CD14-positive monocyte (primary cell): ENCODE measurements around the gene HSH2D. TPM values are rescaled to one million over a fixed set of nuclear protein-coding genes. Genes with fewer than 3 reads are reported as not detected.

Experiments used
- DNase-seq, 3 donors: peaks; one replicate each; pipeline ENCODE4 v3.0.0-alpha.2; 2011 to 2022
- H2AFZ ChIP-seq: 2 replicates; pipeline ENCODE4 v1.6.0; 2012; ENCODE audit warnings: mild to moderate bottlenecking, low read depth, low read length, inconsistent platforms; ENCODE audit not compliant: insufficient read depth, poor library complexity, severe bottlenecking
- H3K27ac ChIP-seq, 2 donors: 1 replicate in 1 of 2; 2 replicates in 1 of 2; pipeline ENCODE4 v1.5.1; 2012 to 2013; ENCODE audit warnings: low read length in 2 of 2, control low read depth in 1 of 2, inconsistent platforms in 1 of 2, low read depth in 1 of 2, mild to moderate bottlenecking in 1 of 2
- H3K27me3 ChIP-seq, 2 donors: one replicate each; pipeline versions ENCODE4 v1.6.0 to v1.6.1; 2011 to 2013; ENCODE audit warnings: low read length in 2 of 2; ENCODE audit not compliant: control insufficient read depth in 2 of 2, insufficient read depth in 2 of 2
- H3K36me3 ChIP-seq, 2 donors: replicated peaks in 1 of 2; 1 replicate in 1 of 2; 2 replicates in 1 of 2; pipeline versions ENCODE4 v1.5.1 to v1.6.1; 2012 to 2013; ENCODE audit warnings: low read length in 2 of 2, control low read depth in 1 of 2, inconsistent platforms in 1 of 2, mild to moderate bottlenecking in 1 of 2; ENCODE audit not compliant: insufficient read depth in 2 of 2, control insufficient read depth in 1 of 2
- H3K4me1 ChIP-seq, 2 donors: 1 replicate in 1 of 2; 2 replicates in 1 of 2; pipeline versions ENCODE4 v1.5.1 to v1.6.1; 2012 to 2013; ENCODE audit warnings: low read length in 2 of 2, control low read depth in 1 of 2, inconsistent platforms in 1 of 2, mild to moderate bottlenecking in 1 of 2, moderate library complexity in 1 of 2; ENCODE audit not compliant: insufficient read depth in 2 of 2, control insufficient read depth in 1 of 2
- H3K4me2 ChIP-seq: replicated peaks from 2 replicates; pipeline ENCODE3; 2012; ENCODE audit warnings: low read length, moderate library complexity, mild to moderate bottlenecking; ENCODE audit not compliant: poor library complexity, severe bottlenecking; ENCODE audit errors: extremely low read depth
- H3K4me3 ChIP-seq, 3 experiments: fragments of 200-600 bp in 1 of 3; sonication (generic) in 1 of 3; replicated peaks in 1 of 3; 1 replicate in 2 of 3; 2 replicates in 1 of 3; pipeline ENCODE4 v1.5.1; 2011 to 2013; ENCODE audit warnings: low read length in 3 of 3, mild to moderate bottlenecking in 3 of 3, control low read depth in 2 of 3, low read depth in 2 of 3, inconsistent platforms in 1 of 3, moderate library complexity in 1 of 3
- H3K79me2 ChIP-seq: 2 replicates; pipeline ENCODE4 v1.6.0; 2012; ENCODE audit warnings: mild to moderate bottlenecking, control low read depth, inconsistent platforms, low read length, moderate library complexity; ENCODE audit not compliant: insufficient read depth
- H3K9ac ChIP-seq: 2 replicates; pipeline ENCODE4 v1.6.0; 2017; ENCODE audit warnings: low read length, mild to moderate bottlenecking; ENCODE audit not compliant: insufficient read depth, poor library complexity, severe bottlenecking
- H3K9me3 ChIP-seq, 2 donors: replicated peaks in 1 of 2; 1 replicate in 1 of 2; 2 replicates in 1 of 2; pipeline versions ENCODE4 v1.5.1 to v1.6.1; 2012 to 2013; ENCODE audit warnings: low read length in 2 of 2, control low read depth in 1 of 2; ENCODE audit not compliant: control insufficient read depth in 1 of 2, insufficient read depth in 1 of 2
- H4K20me1 ChIP-seq: 2 replicates; pipeline ENCODE4 v1.6.0; 2012; ENCODE audit warnings: mild to moderate bottlenecking, low read length, control low read depth, moderate library complexity; ENCODE audit not compliant: insufficient read depth
- H3K27ac Mint-ChIP-seq, 7 donors: one replicate each; pipeline ENCODE4 v1.8.0; 2020; ENCODE audit warnings: mild to moderate bottlenecking in 7 of 7, mixed read lengths in 7 of 7, moderate library complexity in 6 of 7, inconsistent platforms in 2 of 7
- H3K27me3 Mint-ChIP-seq, 3 donors: one replicate each; pipeline ENCODE4 v1.8.0; 2021 to 2022; ENCODE audit warnings: low read depth in 3 of 3, mild to moderate bottlenecking in 3 of 3, mixed read lengths in 3 of 3, moderate library complexity in 3 of 3, inconsistent platforms in 1 of 3
- H3K36me3 Mint-ChIP-seq, 2 donors: one replicate each; pipeline ENCODE4 v1.8.0; 2020; ENCODE audit warnings: mixed read lengths in 2 of 2, inconsistent platforms in 1 of 2, mild to moderate bottlenecking in 1 of 2
- H3K4me1 Mint-ChIP-seq: one replicate; pipeline ENCODE4 v1.8.0; 2020; ENCODE audit warnings: mild to moderate bottlenecking, mixed read lengths
- H3K4me3 Mint-ChIP-seq, 2 donors: one replicate each; pipeline ENCODE4 v1.8.0; 2020; ENCODE audit warnings: mild to moderate bottlenecking in 2 of 2, mixed read lengths in 2 of 2, moderate library complexity in 1 of 2
- H3K9me3 Mint-ChIP-seq, 7 donors: one replicate each; pipeline ENCODE4 v1.8.0; 2020 to 2022; ENCODE audit warnings: mixed read lengths in 7 of 7, mild to moderate bottlenecking in 6 of 7, moderate library complexity in 6 of 7, inconsistent platforms in 2 of 7
- CTCF ChIP-seq: fragments of 200-600 bp; IDR thresholded peaks from one replicate; pipeline ENCODE4 v1.8.0; 2022; ENCODE audit warnings: antibody characterized with exemption, mild to moderate bottlenecking
- WGBS: methylation state at CpG from one replicate; pipeline ENCODE4 v1.1.5; 2013; ENCODE audit warnings: missing lambda C conversion rate; ENCODE audit not compliant: insufficient coverage; 5-methylcytosine and 5-hydroxymethylcytosine counted together
- intact Hi-C, 2 donors: fragments of 100-400 bp; cut with micrococcal nuclease; formaldehyde crosslinking; loops; one replicate each; pipeline versions ENCODE4 v1.15.0 to v1.15.1; 2023
- polyA plus RNA-seq, 3 donors: library from polyadenylated mRNA; depleted of rRNA in 1 of 3; unstranded in 2 of 3; stranded (reverse) in 1 of 3; fragments of 300-500 nt in 2 of 3; fragments of >200 nt in 1 of 3; fragmentation: Illumina TruSeq in 2 of 3; gene quantifications; 1 replicate in 2 of 3; 2 replicates in 1 of 3; pipeline ENCODE4 v1.2.3, GENCODE V29; 2012 to 2021

Gene HSH2D
- polyA plus RNA-seq, 3 donors: 13.8 to 106 (median 16.7) TPM

- Histone ChIP-seq H3K9me3 (no peaks in the 10 kb centered on the region), H3K4me1 (peaks cover 9 to 11% of the 10 kb centered on the region in 2 donors), H3K9ac (no peak overlapping the region), H2AFZ (no peak overlapping the region), H3K36me3 (peaks cover 51 to 69% of the 10 kb centered on the region in 2 donors), H3K4me2 (no peak overlapping the region), H3K27me3 (no peaks in the 10 kb centered on the region), H3K4me3 (no peak overlapping the region), H3K79me2 (peaks cover 45% of the 10 kb centered on the region), H4K20me1 (peaks cover 55% of the 10 kb centered on the region), H3K27ac (no peak overlapping the region)
- WGBS: no CpG with 5 or more reads among the region's 10 CpGs
- peaks cover 55 to 82% of the 10 kb centered on the region in 2 donors for H3K36me3 Mint-ChIP-seq
- H3K4me3 Mint-ChIP-seq: no peak overlapping the region
- H3K4me1 Mint-ChIP-seq: peaks cover 15% of the 10 kb centered on the region
- no peak for DNase-seq
- H3K9me3 Mint-ChIP-seq: no peaks in the 10 kb centered on the region
- no peak for TF ChIP-seq CTCF
- intact Hi-C loops: no loop called here
- no peaks in the 10 kb centered on the region for H3K27me3 Mint-ChIP-seq
- peak overlapping the region in 2 of 7 donors; percentile 6 to 15 for H3K27ac Mint-ChIP-seq
Observed at GRCh38 chr19:16190736-16191135, 47.3 kb downstream of the HSH2D start.

GRCh38 chr19:16191216-16191908, 47.9 kb downstream of the HSH2D start:
- Histone ChIP-seq H3K4me1 (peaks cover 3 to 4% of the 10 kb centered on the region in 2 donors), H3K4me2 (no peak overlapping the region), H3K9ac (no peak overlapping the region), H3K36me3 (peaks cover 51 to 69% of the 10 kb centered on the region in 2 donors), H3K27ac (no peak overlapping the region), H3K4me3 (no peak overlapping the region), H3K27me3 (no peaks in the 10 kb centered on the region), H2AFZ (no peak overlapping the region), H3K9me3 (no peaks in the 10 kb centered on the region), H4K20me1 (peaks cover 48% of the 10 kb centered on the region), H3K79me2 (peaks cover 38% of the 10 kb centered on the region)
- DNase-seq: no peak
- H3K27me3 Mint-ChIP-seq: no peaks in the 10 kb centered on the region
- TF ChIP-seq CTCF: no peak
- peaks cover 10% of the 10 kb centered on the region for H3K4me1 Mint-ChIP-seq
- H3K27ac Mint-ChIP-seq: peak overlapping the region in 4 of 7 donors; percentile 16 to 51 (median 36)
- 91% methylated on average over 15 of the region's 16 CpGs for WGBS
- intact Hi-C loops: no loop called here
- H3K36me3 Mint-ChIP-seq: peaks cover 55 to 80% of the 10 kb centered on the region in 2 donors
- no peak overlapping the region for H3K4me3 Mint-ChIP-seq
- H3K9me3 Mint-ChIP-seq: no peaks in the 10 kb centered on the region
